Left renal pelvis (tissue), 4 donors: Measurements from ENCODE around the gene IQCK. TPM values are rescaled to one million over a fixed set of nuclear protein-coding genes. Genes with fewer than 3 reads are reported as not detected.

ENCODE experiments used
- DNase-seq, 4 donors: peaks; one replicate each; pipeline ENCODE4 v3.0.0-alpha.2; 2013; ENCODE audit warnings: low read depth in 4 of 4, low spot score in 3 of 4
- polyA plus RNA-seq, 4 donors: library from polyadenylated mRNA; unstranded; fragments of 120-200 nt; gene quantifications; one replicate each; pipeline ENCODE4 v1.2.1, GENCODE V29; 2013; ENCODE audit not compliant: insufficient read length in 4 of 4

IQCK gene
- polyA plus RNA-seq, 4 donors = 18.7 to 49.4 (median 45.0) TPM

- no peak for DNase-seq
Measured at GRCh38 chr16:19698480-19699465, 19.3 kb upstream of the IQCK start.

GRCh38 chr16:19699472-19699871 lies 18.6 kb upstream of the IQCK start:
- no peak for DNase-seq

GRCh38 chr16:19700319-19700781 lies 17.7 kb upstream of the IQCK start:
- DNase-seq = no peak

- DNase-seq = no peak
Measured at GRCh38 chr16:19701091-19701490, 17.0 kb upstream of the IQCK start.

- DNase-seq = no peak
Measured at GRCh38 chr16:19703172-19703889, 14.7 kb upstream of the IQCK start.

GRCh38 chr16:19704321-19705145 lies 13.5 kb upstream of the IQCK start:
- DNase-seq = no peak

- no peak for DNase-seq
Measured at GRCh38 chr16:19705146-19705501, 12.9 kb upstream of the IQCK start.

- no peak for DNase-seq
Measured at GRCh38 chr16:19705843-19706242, 12.2 kb upstream of the IQCK start.

GRCh38 chr16:19706846-19707245 lies 11.2 kb upstream of the IQCK start:
- DNase-seq = no peak

GRCh38 chr16:19707569-19708295 lies 10.3 kb upstream of the IQCK start:
- DNase-seq = no peak

- DNase-seq = no peak
Measured at GRCh38 chr16:19708296-19709205, 9.5 kb upstream of the IQCK start.

- no peak for DNase-seq
Measured at GRCh38 chr16:19709381-19710136, 8.5 kb upstream of the IQCK start.

- DNase-seq = no peak
Measured at GRCh38 chr16:19710191-19710908, 7.7 kb upstream of the IQCK start.

GRCh38 chr16:19710991-19711545 lies 7.0 kb upstream of the IQCK start:
- no peak for DNase-seq

- DNase-seq = no peak
Measured at GRCh38 chr16:19711643-19712042, 6.4 kb upstream of the IQCK start.

GRCh38 chr16:19712418-19713058 lies 5.5 kb upstream of the IQCK start:
- DNase-seq = no peak

GRCh38 chr16:19713697-19714096 lies 4.4 kb upstream of the IQCK start:
- no peak for DNase-seq
